Kidney capillary endothelial cell (primary cell): ENCODE measurements around the gene TBX21.

Experiments
- DNase-seq: peaks from one replicate; pipeline ENCODE4 v3.0.0-alpha.2; 2018; ENCODE audit warnings: low spot score

The TBX21 gene

GRCh38 chr17:47733047-47733673, at the start of gene TBX21:
Gene TBX21 (plus strand): TSS chr17:47733236. CDS start chr17:47733455, 219 bp downstream.
- no peak for DNase-seq

- DNase-seq: no peak
Observed at GRCh38 chr17:47684025-47684424, 49.0 kb upstream of the TBX21 start.

GRCh38 chr17:47684535-47685193, 48.4 kb upstream of the TBX21 start:
- DNase-seq: no peak

GRCh38 chr17:47685556-47686275, 47.3 kb upstream of the TBX21 start:
- no peak for DNase-seq

GRCh38 chr17:47686276-47686635, 46.8 kb upstream of the TBX21 start:
- DNase-seq: no peak

- peak; percentile 53 for DNase-seq
Observed at GRCh38 chr17:47686664-47687327, 46.2 kb upstream of the TBX21 start.

GRCh38 chr17:47687328-47687690, 45.7 kb upstream of the TBX21 start:
- no peak for DNase-seq

GRCh38 chr17:47687748-47688147, 45.3 kb upstream of the TBX21 start:
- DNase-seq: no peak

GRCh38 chr17:47690121-47690520, 42.9 kb upstream of the TBX21 start:
- DNase-seq: no peak

GRCh38 chr17:47692137-47692894, 40.7 kb upstream of the TBX21 start:
- no peak for DNase-seq

GRCh38 chr17:47692895-47693730, 39.9 kb upstream of the TBX21 start:
- DNase-seq: no peak

GRCh38 chr17:47693731-47694580, 39.1 kb upstream of the TBX21 start, which contains the start of gene TBKBP1:
Gene TBKBP1 (plus strand): TSS chr17:47694161. CDS start chr17:47696113, 1,952 bp downstream.
- peak; percentile 36 for DNase-seq

GRCh38 chr17:47694581-47695428, 38.2 kb upstream of the TBX21 start:
- peak; percentile 56 for DNase-seq

GRCh38 chr17:47695429-47696376, 37.3 kb upstream of the TBX21 start:
- DNase-seq: peak; percentile 37

- no peak for DNase-seq
Observed at GRCh38 chr17:47696717-47697642, 36.1 kb upstream of the TBX21 start.

- no peak for DNase-seq
Observed at GRCh38 chr17:47697906-47698711, 34.9 kb upstream of the TBX21 start.
